OCI-M2 (cell line): ENCODE measurements around the gene CYBB.

Experiments used
- DNase-seq: peaks from one replicate; lab custom pipeline; 2025; ENCODE audit not compliant: unreplicated experiment; lab: John Stamatoyannopoulos, UW

The CYBB gene

GRCh38 chrX:37834937-37835336, 55.1 kb downstream of the CYBB start:
- no peak for DNase-seq

- DNase-seq = no peak
These were observed 61.1 kb downstream of the CYBB start for GRCh38 chrX:37840931-37841330.

- DNase-seq = no peak
These were observed 64.8 kb downstream of the CYBB start for GRCh38 chrX:37844622-37845021.

- no peak for DNase-seq
These were observed 66.3 kb downstream of the CYBB start for GRCh38 chrX:37846141-37846540.

- no peak for DNase-seq
These were observed 66.7 kb downstream of the CYBB start for GRCh38 chrX:37846558-37846933.

- DNase-seq = no peak
These were observed 67.3 kb downstream of the CYBB start, which contains the start of gene DYNLT3 for GRCh38 chrX:37846934-37847732. TSS of gene DYNLT3 (minus strand) at chrX:37847571. CDS start at chrX:37847510, 61 bp downstream.

GRCh38 chrX:37847733-37848197, 67.9 kb downstream of the CYBB start:
- DNase-seq = no peak

GRCh38 chrX:37854148-37854547, 74.3 kb downstream of the CYBB start:
- no peak for DNase-seq

- no peak for DNase-seq
These were observed 74.9 kb downstream of the CYBB start for GRCh38 chrX:37854748-37855147.

GRCh38 chrX:37860721-37861120, 80.9 kb downstream of the CYBB start:
- DNase-seq = no peak

- no peak for DNase-seq
These were observed 83.0 kb downstream of the CYBB start for GRCh38 chrX:37862851-37863250.
